ENCODE measurements around the gene ZSCAN30.
"Not testable (repeated sequence)": the region's sequence is repeated elsewhere in the genome, so short reads cannot be mapped to it uniquely, and the experiment has no call there.

The ZSCAN30 gene

GRCh38 chr18:35227254-35227653 lies 62.8 kb downstream of the ZSCAN30 start:
- no peak for DNase-seq

DNA sequence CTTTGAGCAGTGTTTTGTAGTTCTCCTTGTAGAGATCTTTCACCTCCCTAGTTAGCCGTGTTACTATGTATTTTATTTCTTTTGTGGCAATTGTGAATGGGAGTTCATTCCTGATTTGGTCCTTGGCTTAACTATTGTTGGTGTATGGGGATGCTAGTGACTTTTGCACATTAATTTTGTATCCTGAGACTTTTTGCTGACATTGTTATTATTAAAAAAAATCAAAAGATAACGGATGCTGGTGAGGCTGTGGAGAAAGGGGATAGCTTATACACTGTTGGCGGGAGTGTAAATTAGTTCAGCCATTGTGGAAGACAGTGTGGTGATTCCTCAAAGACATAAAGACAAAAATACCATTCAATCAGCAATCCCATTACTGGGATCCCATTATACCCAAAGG lies 66.2 kb downstream of the ZSCAN30 start:
- no peak for DNase-seq

DNA sequence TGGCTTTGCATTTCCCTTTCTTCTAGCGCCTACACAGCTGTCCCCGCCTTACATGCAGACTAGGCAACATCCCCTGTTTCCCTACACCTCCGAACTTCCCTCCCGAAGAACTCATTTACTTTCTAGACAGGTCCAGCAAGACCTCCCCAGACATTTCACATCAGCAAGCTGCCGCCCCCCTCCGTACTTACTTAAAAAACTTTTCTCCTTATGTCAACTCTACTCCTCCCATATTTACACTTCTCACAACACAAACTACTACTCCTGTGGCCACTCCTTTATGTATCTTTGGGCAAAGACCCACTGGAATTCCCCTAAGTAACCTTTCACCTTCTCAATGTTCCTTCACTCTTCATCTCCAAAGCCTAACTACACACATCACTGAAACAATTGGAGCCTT lies 69.6 kb downstream of the ZSCAN30 start:
- no peak for DNase-seq

DNA sequence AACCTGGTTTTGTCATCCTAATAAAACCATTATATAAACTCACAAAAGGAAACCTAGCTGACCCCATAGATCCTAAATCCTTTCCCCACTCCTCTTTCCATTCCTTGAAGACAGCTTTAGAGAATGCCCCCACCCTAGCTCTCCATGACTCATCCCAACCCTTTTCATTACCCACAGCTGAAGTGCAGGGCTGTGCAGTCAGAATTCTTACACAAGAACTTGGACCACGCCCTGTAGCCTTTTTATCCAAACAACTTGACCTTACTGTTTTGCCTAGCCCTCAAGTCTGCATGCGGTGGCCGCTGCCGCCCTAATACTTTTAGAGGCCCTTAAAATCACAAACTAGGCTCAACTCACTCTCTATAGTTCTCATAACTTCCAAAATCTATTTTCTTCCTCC lies 70.7 kb downstream of the ZSCAN30 start:
- DNase-seq: peak; percentile 7

DNA sequence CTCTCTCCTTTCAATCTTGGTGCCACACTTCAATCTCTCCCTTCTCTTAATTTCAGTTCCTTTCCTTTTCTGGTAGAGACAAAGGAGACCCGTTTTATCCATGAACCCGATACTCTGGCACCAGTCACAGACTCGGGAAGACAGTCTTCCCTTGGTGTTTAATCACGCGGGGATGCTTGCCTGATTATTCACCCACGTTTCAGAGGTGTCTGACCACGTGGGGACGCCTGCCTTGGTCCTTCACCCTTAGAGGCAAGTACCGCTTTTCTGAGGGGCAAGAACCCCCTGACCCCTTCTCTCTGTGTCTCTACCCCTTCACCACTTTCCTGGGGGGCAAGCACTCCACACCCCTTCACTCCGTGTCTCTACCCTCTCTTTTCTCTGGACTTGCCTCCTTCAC lies 73.4 kb downstream of the ZSCAN30 start:
- DNase-seq: not testable (repeated sequence)

DNA sequence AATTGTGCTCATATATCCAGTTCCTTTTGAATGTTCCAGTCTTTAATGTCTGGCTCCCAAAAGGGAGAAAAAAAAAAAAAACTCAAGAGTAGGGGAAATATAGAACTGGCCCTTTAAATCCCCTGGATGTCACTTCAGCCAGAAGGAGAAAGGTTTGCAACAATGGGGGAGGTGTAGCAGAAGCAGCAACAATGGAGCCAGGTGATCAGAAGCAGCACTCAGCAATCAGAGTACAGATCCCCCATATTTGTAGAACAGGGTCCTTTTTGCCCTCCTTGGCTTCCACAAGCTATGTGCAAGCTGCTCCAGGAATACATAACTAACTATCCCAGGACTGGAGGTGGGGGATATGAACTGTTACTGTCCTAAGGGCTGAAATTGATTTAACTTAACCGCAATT lies 75.0 kb downstream of the ZSCAN30 start:
- DNase-seq: no peak

GRCh38 chr18:35205746-35206458 lies 84.1 kb downstream of the ZSCAN30 start:
- not testable (repeated sequence) for DNase-seq

- DNase-seq: no peak
Measured at GRCh38 chr18:35205199-35205712, 84.8 kb downstream of the ZSCAN30 start.

DNA sequence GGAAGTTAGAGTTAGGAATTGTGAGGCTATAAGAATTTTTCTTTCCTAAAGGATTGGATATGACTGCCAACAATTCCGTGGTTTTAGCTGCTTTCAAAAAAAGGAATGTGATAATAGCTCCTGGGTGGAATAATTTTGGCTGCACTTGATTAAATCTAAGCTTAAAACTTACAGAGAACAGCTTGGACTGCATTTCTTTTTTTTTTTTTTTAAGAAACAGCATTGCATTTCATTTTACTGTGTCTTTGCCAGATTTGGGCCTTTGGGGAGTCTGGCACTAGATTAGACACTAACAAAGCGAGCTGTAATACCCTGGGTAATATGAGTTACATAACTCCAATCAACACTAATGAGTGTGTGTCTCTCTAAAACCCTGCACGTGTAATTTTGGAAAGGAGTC lies 87.0 kb downstream of the ZSCAN30 start:
- DNase-seq: no peak

DNA sequence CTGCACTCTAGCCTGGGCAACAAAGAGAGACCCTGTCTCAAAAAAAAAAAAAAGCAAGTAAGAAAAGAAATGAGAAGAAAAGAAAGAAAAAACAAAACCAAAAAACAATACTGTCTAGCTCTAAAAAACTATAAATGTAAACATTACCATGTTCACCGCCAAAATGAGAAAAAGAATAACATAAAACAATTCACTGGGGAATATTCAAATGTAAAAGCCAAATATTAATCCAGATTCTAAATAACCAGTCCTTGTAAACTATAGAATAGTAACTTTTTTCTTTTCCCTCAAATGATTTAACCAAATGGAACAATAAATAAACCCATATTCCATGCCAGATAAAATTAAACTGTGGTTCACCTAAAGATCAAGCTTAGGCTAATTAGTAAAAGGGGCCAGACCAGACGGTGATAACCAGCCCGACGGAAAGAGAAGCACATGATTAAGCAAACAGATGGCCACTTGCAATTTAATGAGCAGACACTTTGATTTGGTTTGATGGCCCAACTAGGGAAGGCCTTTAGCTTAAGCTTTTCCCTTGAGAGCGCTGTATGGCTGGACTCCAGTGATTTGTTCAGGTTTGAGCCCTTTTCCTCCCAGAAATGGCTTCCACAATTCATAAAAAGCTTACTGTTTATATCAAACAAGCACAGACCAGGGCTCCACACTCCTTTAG lies 88.6 kb downstream of the ZSCAN30 start:
- DNase-seq: no peak

All from HCEC 1CT (cell line).